ENCODE measurements around the gene HCN4. TPM values are rescaled to one million over a fixed set of nuclear protein-coding genes. Genes with fewer than 3 reads are reported as not detected.
A peak's percentile ranks its signal among the peaks of the same experiment; 100 is the strongest.

HCN4 gene
- total and polyA plus RNA-seq, 2 donors (not counting 3 experiments of a cell fraction or from before 2014, with no cell fraction given), result 0.01 TPM; not detected in 1

GRCh38 chr15:73308305-73308704 is 60.5 kb downstream of the HCN4 start:
- Histone ChIP-seq H3K4me2 (ENCODE audit: insufficient read depth, low read length) (no peak overlapping the region), H3K36me3 (ENCODE audit: control insufficient read depth in 2 of 2, extremely low read depth in 1 of 2, insufficient read depth in 2 of 2, low read length in 2 of 2) (no peaks in the 10 kb centered on the region), H4K20me1 (replicated peaks; ENCODE audit: control insufficient read depth, extremely low read depth, insufficient read depth, low read length) (no peaks in the 10 kb centered on the region), H3K79me2 (ENCODE audit: control insufficient read depth, insufficient read depth, low read length) (no peaks in the 10 kb centered on the region), H3K9ac (replicated peaks; ENCODE audit: extremely low read depth, insufficient read depth, low read length) (no peak overlapping the region), H3K4me3 (replicated peaks in 1 of 3; ENCODE audit: insufficient read depth in 1 of 3, low read depth in 1 of 3, low read length in 3 of 3) (no peak overlapping the region), H3K27ac (ENCODE audit: insufficient read depth, low read depth, low read length) (no peak overlapping the region), H2AFZ (ENCODE audit: low read depth, low read length) (no peak overlapping the region), H3K9me1 (replicated peaks; ENCODE audit: control insufficient read depth, extremely low read depth, insufficient read depth, low read length) (no peaks in the 10 kb centered on the region), H3K9me3 (replicated peaks; ENCODE audit: control insufficient read depth, insufficient read depth, low read length) (no peaks in the 10 kb centered on the region), H3K27me3 (ENCODE audit: control insufficient read depth in 2 of 2, insufficient read depth in 2 of 2, low read length in 2 of 2) (no peaks in the 10 kb centered on the region), H3K4me1 (ENCODE audit: control insufficient read depth, extremely low read depth, insufficient read depth, low read length) (no peaks in the 10 kb centered on the region)
- intact Hi-C loops (cut with micrococcal nuclease) (no loop called here), dilution Hi-C loops (cut with MboI; ENCODE audit: extremely low pct_ligation_motif_present, low sequenced_read_pairs) (no loop called here)
- ChIA-PET CTCF (interaction anchor here (1.1 kb wide), 1 partner anchor 10 kb away, joined by 3 read pairs; no protein-coding TSS in a partner anchor), POLR2A (no interaction called here)
- no peak for TF ChIP-seq MAX (IDR thresholded peaks at IDR 0.05; ENCODE audit: insufficient read depth, insufficient read length)
- TF ChIP-seq EZH2 (IDR thresholded peaks at IDR 0.05; ENCODE audit: borderline replicate concordance, low read depth, low read length, severe bottlenecking), result no peak
- TF ChIP-seq FOS (IDR thresholded peaks at IDR 0.05; ENCODE audit: borderline replicate concordance, insufficient read depth, low read length), result no peak
- BruUV-seq (replicated peaks), result no TSS peak
- FAIRE-seq, result no peak
- DNase-seq (ENCODE audit: low read depth, low spot score), result no peak

- Histone ChIP-seq H3K9me1 (replicated peaks; ENCODE audit: control insufficient read depth, extremely low read depth, insufficient read depth, low read length) (no peaks in the 10 kb centered on the region), H3K9me3 (replicated peaks; ENCODE audit: control insufficient read depth, insufficient read depth, low read length) (no peaks in the 10 kb centered on the region), H3K27me3 (ENCODE audit: control insufficient read depth in 2 of 2, insufficient read depth in 2 of 2, low read length in 2 of 2) (no peaks in the 10 kb centered on the region), H3K27ac (ENCODE audit: insufficient read depth, low read depth, low read length) (no peak overlapping the region), H3K4me1 (ENCODE audit: control insufficient read depth, extremely low read depth, insufficient read depth, low read length) (no peaks in the 10 kb centered on the region), H3K36me3 (ENCODE audit: control insufficient read depth in 2 of 2, extremely low read depth in 1 of 2, insufficient read depth in 2 of 2, low read length in 2 of 2) (no peaks in the 10 kb centered on the region), H4K20me1 (replicated peaks; ENCODE audit: control insufficient read depth, extremely low read depth, insufficient read depth, low read length) (no peaks in the 10 kb centered on the region), H3K4me2 (ENCODE audit: insufficient read depth, low read length) (no peak overlapping the region), H3K4me3 (replicated peaks in 1 of 3; ENCODE audit: insufficient read depth in 1 of 3, low read depth in 1 of 3, low read length in 3 of 3) (no peak overlapping the region), H2AFZ (ENCODE audit: low read depth, low read length) (no peak overlapping the region), H3K79me2 (ENCODE audit: control insufficient read depth, insufficient read depth, low read length) (no peaks in the 10 kb centered on the region), H3K9ac (replicated peaks; ENCODE audit: extremely low read depth, insufficient read depth, low read length) (no peak overlapping the region)
- POLR2A ChIA-PET, result no interaction called here
- intact Hi-C loops (cut with micrococcal nuclease) (loop anchor here (2.0 kb wide), 1 partner anchor 395 kb away; no protein-coding TSS in a partner anchor), dilution Hi-C loops (cut with MboI; ENCODE audit: extremely low pct_ligation_motif_present, low sequenced_read_pairs) (no loop called here)
- CTCF ChIA-PET, result interaction anchor here (0.7 to 1.2 kb wide), 12 partner anchors 10 to 602 kb away, joined by 3 to 7 read pairs (median 4); no protein-coding TSS in a partner anchor
- DNase-seq (ENCODE audit: low read depth, low spot score) (peak; percentile 30), FAIRE-seq (peak; percentile 38)
- no TSS peak for BruUV-seq (replicated peaks)
- TF ChIP-seq MAX (IDR thresholded peaks at IDR 0.05; ENCODE audit: insufficient read depth, insufficient read length), result no peak
- peak; percentile 41 to 42 for TF ChIP-seq CTCF (IDR thresholded peaks at IDR 0.05; ENCODE audit: extremely low read depth in 1 of 2, insufficient read depth in 1 of 2, low read depth in 1 of 2, low read length in 2 of 2)
These were observed 63.2 kb downstream of the HCN4 start for GRCh38 chr15:73305331-73306211.

All from endothelial cell of umbilical vein (primary cell).